NT2/D1 (cell line): ENCODE data around the gene POU4F2.

Source experiments
- YY1 ChIP-seq: IDR thresholded peaks from 2 replicates; pipeline ENCODE4 v1.6.1; 2011; ENCODE audit not compliant: insufficient read length, insufficient read depth
- ZNF274 ChIP-seq: IDR thresholded peaks from 2 replicates; pipeline ENCODE4 v1.6.1; 2011; ENCODE audit warnings: mild to moderate bottlenecking, low read depth, low read length

DNA sequence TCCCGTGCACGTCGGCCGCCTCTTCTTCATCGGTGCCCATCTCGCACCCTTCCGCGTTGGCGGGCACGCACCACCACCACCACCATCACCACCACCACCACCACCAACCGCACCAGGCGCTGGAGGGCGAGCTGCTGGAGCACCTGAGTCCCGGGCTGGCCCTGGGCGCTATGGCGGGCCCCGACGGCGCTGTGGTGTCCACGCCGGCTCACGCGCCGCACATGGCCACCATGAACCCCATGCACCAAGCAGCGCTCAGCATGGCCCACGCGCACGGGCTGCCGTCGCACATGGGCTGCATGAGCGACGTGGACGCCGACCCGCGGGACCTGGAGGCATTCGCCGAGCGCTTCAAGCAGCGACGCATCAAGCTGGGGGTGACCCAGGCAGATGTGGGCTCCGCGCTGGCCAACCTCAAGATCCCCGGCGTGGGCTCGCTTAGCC, 1.4 kb downstream of the POU4F2 start:
- TF ChIP-seq ZNF274 (no peak), YY1 (no peak)
